HepG2 (cell line): Measurements from ENCODE around the gene RTBDN. TPM values are rescaled to one million over a fixed set of nuclear protein-coding genes. Genes with fewer than 3 reads are reported as not detected.
A peak's percentile ranks its signal among the peaks of the same experiment; 100 is the strongest.

ENCODE experiments used
- ARNT ChIP-seq: fragments of 450-650 bp; IDR thresholded peaks from 2 replicates; pipeline ENCODE4 v1.6.1; 2017
- ARNT2 ChIP-seq: sonication (generic); formaldehyde crosslinking; IDR thresholded peaks from 2 replicates; pipeline ENCODE4 v1.8.0; 2022; ENCODE audit warnings: mild to moderate bottlenecking, low read depth, missing genetic modification reagents, moderate library complexity
- KIAA2018 ChIP-seq: sonication (generic); formaldehyde crosslinking; IDR thresholded peaks from 2 replicates; pipeline ENCODE4 v1.5.0; 2020; ENCODE audit warnings: mild to moderate bottlenecking, missing genetic modification reagents, borderline replicate concordance
- MAZ ChIP-seq, 2 experiments: sonication (generic) in 1 of 2; formaldehyde crosslinking in 1 of 2; IDR thresholded peaks; 2 replicates each; pipeline versions ENCODE4 v1.5.0 to v1.6.1; 2012 to 2020; ENCODE audit warnings: low read depth in 2 of 2, mild to moderate bottlenecking in 2 of 2, borderline replicate concordance in 1 of 2, improper control_type of control experiment in 1 of 2, low read length in 1 of 2, missing genetic modification reagents in 1 of 2, moderate library complexity in 1 of 2
- NRL ChIP-seq: sonication (generic); formaldehyde crosslinking; IDR thresholded peaks from 2 replicates; pipeline ENCODE4 v1.5.0; 2020; ENCODE audit warnings: missing genetic modification reagents, mild to moderate bottlenecking, moderate library complexity, borderline replicate concordance
- PAWR ChIP-seq: sonication (generic); formaldehyde crosslinking; IDR thresholded peaks from 2 replicates; pipeline ENCODE4 v1.4.0; 2020; ENCODE audit warnings: missing genetic modification reagents, mild to moderate bottlenecking, borderline replicate concordance
- PPARG ChIP-seq: conservative IDR thresholded peaks from 2 replicates; pipeline ENCODE4 v1.6.1; 2016; ENCODE audit warnings: missing biosample characterization, missing genetic modification reagents
- RARA ChIP-seq: IDR thresholded peaks from 2 replicates; pipeline ENCODE4 v1.6.1; 2016; ENCODE audit warnings: missing genetic modification reagents, missing compliant biosample characterization
- RXRA ChIP-seq: sonication (generic); formaldehyde crosslinking; IDR thresholded peaks from 2 replicates; pipeline ENCODE4 v1.5.1; 2020; ENCODE audit warnings: missing genetic modification reagents
- YEATS4 ChIP-seq: sonication (generic); formaldehyde crosslinking; IDR thresholded peaks from 2 replicates; pipeline ENCODE4 v1.4.0; 2020; ENCODE audit warnings: missing genetic modification reagents, borderline replicate concordance
- YY1 ChIP-seq: IDR thresholded peaks from 2 replicates; pipeline ENCODE4 v1.6.1; 2011; ENCODE audit warnings: low read length, low read depth, moderate library complexity, mild to moderate bottlenecking; ENCODE audit not compliant: insufficient read depth, insufficient replicate concordance
- ZFP36L1 ChIP-seq: sonication (generic); formaldehyde crosslinking; IDR thresholded peaks from 2 replicates; pipeline ENCODE4 v1.8.0; 2022; ENCODE audit warnings: mild to moderate bottlenecking, missing genetic modification reagents, moderate library complexity
- ZNF205 ChIP-seq: IDR thresholded peaks from 2 replicates; pipeline ENCODE4 v1.6.1; 2018; ENCODE audit warnings: missing biosample characterization, missing genetic modification reagents
- ZNF562 ChIP-seq: sonication (generic); formaldehyde crosslinking; IDR thresholded peaks from 2 replicates; pipeline ENCODE4 v1.8.0; 2022; ENCODE audit warnings: missing genetic modification reagents, borderline replicate concordance
- ZNF841 ChIP-seq: sonication (generic); formaldehyde crosslinking; IDR thresholded peaks from 2 replicates; pipeline ENCODE4 v1.8.1; 2023; ENCODE audit warnings: missing genetic modification reagents, borderline replicate concordance
- polyA plus RNA-seq, 8 experiments: library from polyadenylated mRNA; depleted of rRNA in 3 of 8; stranded (reverse) in 7 of 8; unstranded in 1 of 8; fragments of >200 nt; fragmentation: Illumina TruSeq in 4 of 8; extraction: Trizol in 4 of 8; gene quantifications; 2 replicates each; pipeline versions ENCODE4 v1.2.1 to v1.2.3, GENCODE V29; 2011 to 2016; ENCODE audit warnings: low read depth in 4 of 8, missing spikeins in 1 of 8, mixed read lengths in 1 of 8; ENCODE audit not compliant: insufficient read depth in 1 of 8
- total RNA-seq, 5 experiments: library from RNA; depleted of rRNA; stranded (reverse); fragments of >200 nt; fragmentation: Illumina TruSeq; extraction: Trizol; gene quantifications; 2 replicates each; pipeline ENCODE4 v1.2.3, GENCODE V29; 2016; ENCODE audit warnings: low read depth in 1 of 5
- TF ChIP-seq, protein P1 (sequence below): sonication (generic); formaldehyde crosslinking; IDR thresholded peaks from 2 replicates; pipeline ENCODE4 v1.4.0; 2020; ENCODE audit warnings: missing genetic modification reagents, borderline replicate concordance
- TF ChIP-seq, protein P2 (sequence below): IDR thresholded peaks from 2 replicates; pipeline ENCODE4 v1.6.1; 2016; ENCODE audit warnings: missing genetic modification reagents, missing compliant biosample characterization

RTBDN gene
- total and polyA plus RNA-seq, 2 of the 13 experiments (the other 11 are each of a cell fraction or from before 2014, with no cell fraction given), result 0.27 to 0.48 TPM

DNA sequence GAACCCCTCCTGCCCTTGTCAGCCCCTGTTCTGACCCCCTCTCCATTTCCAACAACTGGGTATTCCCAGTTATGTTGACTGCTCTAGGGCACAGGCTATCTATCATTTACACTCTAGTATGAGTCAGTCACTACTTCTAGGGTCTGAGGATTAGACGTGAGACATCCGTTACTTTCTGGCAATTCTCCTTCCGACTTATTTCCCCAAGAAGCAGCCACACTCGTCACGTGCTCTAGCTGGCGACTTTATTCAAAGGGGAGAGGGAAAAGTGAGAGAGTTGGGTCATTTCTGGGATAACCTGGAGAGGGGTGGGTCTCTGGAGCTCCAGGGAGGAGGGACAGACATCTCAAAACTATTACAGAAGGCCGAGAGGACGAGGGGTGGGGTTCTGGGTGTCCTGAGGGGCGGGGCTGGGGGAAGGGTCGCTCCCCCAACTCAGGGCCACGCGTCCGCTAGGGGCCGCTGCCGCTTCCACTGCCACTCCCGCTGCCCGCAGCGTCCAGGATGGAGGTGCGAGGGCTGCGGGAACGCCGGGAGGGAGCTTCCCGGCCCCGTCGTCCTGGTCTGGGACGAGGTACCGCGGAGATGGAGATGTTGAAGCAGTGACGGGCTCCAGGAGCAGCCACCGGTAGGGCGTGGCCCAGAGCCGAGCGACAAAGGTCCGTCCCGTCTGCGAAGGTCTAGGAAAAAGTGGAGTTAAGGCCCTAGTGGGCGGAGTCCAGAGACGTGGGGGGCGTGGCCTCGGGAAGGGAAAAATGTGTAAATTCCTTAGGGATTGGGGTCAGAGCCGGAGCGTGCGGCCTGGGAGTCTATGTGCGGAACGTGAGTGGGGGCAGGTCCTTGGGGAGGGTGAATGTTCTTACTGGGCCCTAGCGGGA, 8.9 kb downstream of the RTBDN start (continued):
- no peak for TF ChIP-seq KIAA2018 (CRISPR knock-in tag)
- no peak for TF ChIP-seq PAWR (CRISPR knock-in tag)
- no peak for TF ChIP-seq ARNT
- peak; percentile 62 for TF ChIP-seq RXRA
- peak; percentile 70; the same call in 1 of the 2 replicates for TF ChIP-seq PPARG
- TF ChIP-seq ZNF205 (CRISPR knock-in tag), result 0 out of 2 replicates have a peak, but pooled peaks have one; percentile 46
- peak; percentile 57; the same call in 1 of the 2 replicates for TF ChIP-seq NRL
- TF ChIP-seq, protein P1, sequence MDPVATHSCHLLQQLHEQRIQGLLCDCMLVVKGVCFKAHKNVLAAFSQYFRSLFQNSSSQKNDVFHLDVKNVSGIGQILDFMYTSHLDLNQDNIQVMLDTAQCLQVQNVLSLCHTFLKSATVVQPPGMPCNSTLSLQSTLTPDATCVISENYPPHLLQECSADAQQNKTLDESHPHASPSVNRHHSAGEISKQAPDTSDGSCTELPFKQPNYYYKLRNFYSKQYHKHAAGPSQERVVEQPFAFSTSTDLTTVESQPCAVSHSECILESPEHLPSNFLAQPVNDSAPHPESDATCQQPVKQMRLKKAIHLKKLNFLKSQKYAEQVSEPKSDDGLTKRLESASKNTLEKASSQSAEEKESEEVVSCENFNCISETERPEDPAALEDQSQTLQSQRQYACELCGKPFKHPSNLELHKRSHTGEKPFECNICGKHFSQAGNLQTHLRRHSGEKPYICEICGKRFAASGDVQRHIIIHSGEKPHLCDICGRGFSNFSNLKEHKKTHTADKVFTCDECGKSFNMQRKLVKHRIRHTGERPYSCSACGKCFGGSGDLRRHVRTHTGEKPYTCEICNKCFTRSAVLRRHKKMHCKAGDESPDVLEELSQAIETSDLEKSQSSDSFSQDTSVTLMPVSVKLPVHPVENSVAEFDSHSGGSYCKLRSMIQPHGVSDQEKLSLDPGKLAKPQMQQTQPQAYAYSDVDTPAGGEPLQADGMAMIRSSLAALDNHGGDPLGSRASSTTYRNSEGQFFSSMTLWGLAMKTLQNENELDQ, result no peak
- TF ChIP-seq ZFP36L1 (CRISPR knock-in tag), result no peak
- TF ChIP-seq ZNF841, result no peak
- no peak for TF ChIP-seq YEATS4
- no peak for TF ChIP-seq ZNF562 (CRISPR knock-in tag)
- TF ChIP-seq RARA, result no peak
- TF ChIP-seq ARNT2, result no peak
- TF ChIP-seq YY1, result peak; percentile 24
- TF ChIP-seq, protein P2, sequence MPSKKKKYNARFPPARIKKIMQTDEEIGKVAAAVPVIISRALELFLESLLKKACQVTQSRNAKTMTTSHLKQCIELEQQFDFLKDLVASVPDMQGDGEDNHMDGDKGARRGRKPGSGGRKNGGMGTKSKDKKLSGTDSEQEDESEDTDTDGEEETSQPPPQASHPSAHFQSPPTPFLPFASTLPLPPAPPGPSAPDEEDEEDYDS, result no peak
- no peak for TF ChIP-seq MAZ (IDR thresholded peaks at IDR 0.05; ENCODE audit: borderline replicate concordance, low read depth, low read length)
- 0 out of 2 replicates have a peak, but pooled peaks have one; percentile 26 for TF ChIP-seq MAZ (CRISPR knock-in tag; IDR thresholded peaks at IDR 0.05; ENCODE audit: low read depth)
